Nephron progenitor cell (in vitro differentiated cells): ENCODE results near the gene KITLG.
A peak's percentile ranks its signal among the peaks of the same experiment; 100 is the strongest.

Experiments
- DNase-seq: peaks from one replicate; pipeline ENCODE4 v3.0.0; 2021
- H3K27ac Mint-ChIP-seq: 2 replicates; pipeline ENCODE4 v1.8.0; 2021; ENCODE audit warnings: mild to moderate bottlenecking, moderate library complexity, mixed read lengths
- H3K27me3 Mint-ChIP-seq: 2 replicates; pipeline ENCODE4 v1.8.0; 2021; ENCODE audit warnings: mild to moderate bottlenecking, low read depth, mixed read lengths; ENCODE audit not compliant: poor library complexity
- H3K36me3 Mint-ChIP-seq: 2 replicates; pipeline ENCODE4 v1.8.0; 2021; ENCODE audit warnings: low read depth, mixed read lengths
- H3K4me1 Mint-ChIP-seq: 2 replicates; pipeline ENCODE4 v1.8.0; 2021; ENCODE audit warnings: mixed read lengths
- H3K4me3 Mint-ChIP-seq: 2 replicates; pipeline ENCODE4 v1.8.0; 2021; ENCODE audit warnings: mild to moderate bottlenecking, moderate library complexity, mixed read lengths
- H3K9me3 Mint-ChIP-seq: 2 replicates; pipeline ENCODE4 v1.8.0; 2021; ENCODE audit warnings: mild to moderate bottlenecking, moderate library complexity, mixed read lengths
- TF ChIP-seq, protein P1 (sequence below): fragments of 200-600 bp; sonication (generic); IDR thresholded peaks from 2 replicates; pipeline ENCODE4 v1.5.0; 2021; ENCODE audit warnings: antibody characterized with exemption

The KITLG gene

DNA sequence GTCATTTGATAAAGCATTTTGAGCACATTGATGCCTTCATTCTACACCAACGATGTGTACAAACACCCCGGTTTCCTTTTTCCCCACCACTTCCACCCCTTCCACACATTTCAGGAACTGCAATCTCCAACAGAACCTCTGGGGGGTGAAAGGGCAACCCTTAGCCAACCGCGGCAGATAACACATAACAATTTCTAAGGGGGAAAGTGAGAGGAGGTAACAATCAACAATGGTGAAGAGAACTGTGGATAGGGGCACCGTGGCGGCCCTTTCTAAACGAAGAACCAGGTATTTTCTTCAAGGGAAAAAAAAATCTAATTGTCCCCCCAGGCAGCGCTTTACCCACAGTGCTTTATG is 1.1 kb downstream of the KITLG start:
- TF ChIP-seq, protein P1, sequence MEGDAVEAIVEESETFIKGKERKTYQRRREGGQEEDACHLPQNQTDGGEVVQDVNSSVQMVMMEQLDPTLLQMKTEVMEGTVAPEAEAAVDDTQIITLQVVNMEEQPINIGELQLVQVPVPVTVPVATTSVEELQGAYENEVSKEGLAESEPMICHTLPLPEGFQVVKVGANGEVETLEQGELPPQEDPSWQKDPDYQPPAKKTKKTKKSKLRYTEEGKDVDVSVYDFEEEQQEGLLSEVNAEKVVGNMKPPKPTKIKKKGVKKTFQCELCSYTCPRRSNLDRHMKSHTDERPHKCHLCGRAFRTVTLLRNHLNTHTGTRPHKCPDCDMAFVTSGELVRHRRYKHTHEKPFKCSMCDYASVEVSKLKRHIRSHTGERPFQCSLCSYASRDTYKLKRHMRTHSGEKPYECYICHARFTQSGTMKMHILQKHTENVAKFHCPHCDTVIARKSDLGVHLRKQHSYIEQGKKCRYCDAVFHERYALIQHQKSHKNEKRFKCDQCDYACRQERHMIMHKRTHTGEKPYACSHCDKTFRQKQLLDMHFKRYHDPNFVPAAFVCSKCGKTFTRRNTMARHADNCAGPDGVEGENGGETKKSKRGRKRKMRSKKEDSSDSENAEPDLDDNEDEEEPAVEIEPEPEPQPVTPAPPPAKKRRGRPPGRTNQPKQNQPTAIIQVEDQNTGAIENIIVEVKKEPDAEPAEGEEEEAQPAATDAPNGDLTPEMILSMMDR: peak; percentile 43
- H3K9me3 Mint-ChIP-seq: no peaks in the 10 kb centered on the region
- H3K27me3 Mint-ChIP-seq: peaks cover 11% of the 10 kb centered on the region
- peaks cover 61% of the 10 kb centered on the region for H3K4me1 Mint-ChIP-seq
- peak overlapping the region; percentile 91 for H3K4me3 Mint-ChIP-seq
- peak; percentile 33 for DNase-seq
- no peak overlapping the region for H3K27ac Mint-ChIP-seq
- no peaks in the 10 kb centered on the region for H3K36me3 Mint-ChIP-seq

DNA sequence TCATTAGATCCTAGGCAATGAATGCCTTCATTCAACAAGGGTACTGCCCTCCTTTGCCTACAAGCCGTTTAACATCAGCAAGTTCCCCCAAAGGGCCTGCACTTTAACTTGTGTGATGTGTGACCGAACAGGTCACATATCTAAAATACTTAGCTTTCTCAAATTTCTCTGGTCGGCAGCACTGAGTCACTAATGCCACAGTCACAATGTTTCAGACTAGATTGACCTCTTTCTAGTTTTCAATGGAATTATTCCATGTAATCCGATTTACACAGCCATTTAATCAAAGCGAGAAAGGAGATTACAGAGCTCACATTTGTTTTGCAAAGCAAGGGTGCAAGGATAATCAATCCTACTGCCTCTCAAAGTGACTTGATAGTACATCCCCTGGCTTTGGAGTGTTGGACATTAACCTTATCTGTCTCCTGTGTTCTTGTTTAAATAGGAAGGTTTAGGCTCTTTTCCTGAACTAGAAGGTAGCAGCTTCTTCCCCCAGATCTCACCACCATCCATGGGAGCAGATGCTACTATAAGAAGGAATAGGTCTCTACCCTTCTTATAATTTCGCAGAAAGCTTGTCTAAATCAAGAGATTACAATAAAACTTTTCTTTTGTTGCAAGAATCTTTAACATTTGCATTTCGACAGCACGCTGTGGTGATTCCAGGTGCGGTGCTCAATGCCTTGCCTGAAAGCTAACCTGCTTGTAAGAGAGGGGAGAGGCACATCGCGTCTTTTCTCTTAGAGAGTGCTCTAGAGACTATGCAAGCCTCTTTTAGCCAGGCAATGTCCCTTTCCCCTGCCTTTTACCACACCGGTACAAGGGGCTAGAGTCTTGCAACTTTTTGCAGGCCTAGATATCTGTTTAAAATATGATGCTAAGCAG is 1.8 kb downstream of the KITLG start:
- peaks cover 14% of the 10 kb centered on the region for H3K27me3 Mint-ChIP-seq
- peaks cover 66% of the 10 kb centered on the region for H3K4me1 Mint-ChIP-seq
- H3K4me3 Mint-ChIP-seq: peak overlapping the region; percentile 91
- H3K36me3 Mint-ChIP-seq: no peaks in the 10 kb centered on the region
- DNase-seq: peak; percentile 13
- H3K27ac Mint-ChIP-seq: no peak overlapping the region
- H3K9me3 Mint-ChIP-seq: no peaks in the 10 kb centered on the region
- TF ChIP-seq, protein P1: no peak

DNA sequence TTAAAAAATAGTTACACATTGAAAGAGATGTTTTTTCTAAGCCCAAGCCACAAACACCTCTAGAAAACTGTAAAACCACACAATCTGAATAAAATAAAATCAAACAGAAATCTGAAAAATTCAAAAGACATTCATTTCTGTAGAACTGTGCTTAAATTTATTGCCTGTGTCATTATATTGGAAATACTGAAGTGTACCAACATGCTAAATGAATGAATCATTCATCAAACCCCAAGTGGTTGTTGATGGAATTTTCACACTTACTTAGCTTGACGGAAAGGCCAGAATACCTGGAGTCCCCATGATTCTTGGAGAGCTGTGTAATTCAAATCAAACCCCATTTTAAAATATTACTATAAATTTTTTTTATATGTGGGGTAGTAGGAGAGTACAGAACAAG is 2.7 kb downstream of the KITLG start:
- TF ChIP-seq, protein P1: peak; percentile 28
- H3K36me3 Mint-ChIP-seq: no peaks in the 10 kb centered on the region
- H3K4me3 Mint-ChIP-seq: peak overlapping the region; percentile 25
- H3K27me3 Mint-ChIP-seq: peaks cover 14% of the 10 kb centered on the region
- H3K4me1 Mint-ChIP-seq: peaks cover 75% of the 10 kb centered on the region
- no peak for DNase-seq
- H3K27ac Mint-ChIP-seq: no peak overlapping the region
- H3K9me3 Mint-ChIP-seq: no peaks in the 10 kb centered on the region

DNA sequence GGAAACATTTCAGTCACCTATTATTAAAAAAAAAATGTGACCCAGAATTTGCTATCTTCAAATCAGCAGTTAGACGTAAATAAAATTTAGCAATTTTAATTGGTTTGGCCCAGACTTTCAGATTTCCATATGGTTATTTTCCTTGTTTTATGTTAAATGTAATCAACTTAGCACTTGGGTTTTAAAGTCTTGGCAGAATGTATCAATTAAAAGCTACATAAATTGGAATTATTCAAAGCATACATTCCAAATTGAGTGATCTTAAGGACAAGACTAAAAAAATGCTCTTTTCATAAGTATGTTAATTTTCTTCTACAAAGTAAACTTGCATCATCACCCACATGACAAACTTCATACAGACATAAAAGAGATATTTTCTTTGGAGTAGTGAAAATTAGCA is 3.4 kb downstream of the KITLG start:
- Mint-ChIP-seq H3K27me3 (peaks cover 14% of the 10 kb centered on the region), H3K9me3 (no peaks in the 10 kb centered on the region), H3K4me1 (peaks cover 78% of the 10 kb centered on the region), H3K36me3 (no peaks in the 10 kb centered on the region), H3K4me3 (no peak overlapping the region), H3K27ac (no peak overlapping the region)
- DNase-seq: no peak
- TF ChIP-seq, protein P1: no peak

DNA sequence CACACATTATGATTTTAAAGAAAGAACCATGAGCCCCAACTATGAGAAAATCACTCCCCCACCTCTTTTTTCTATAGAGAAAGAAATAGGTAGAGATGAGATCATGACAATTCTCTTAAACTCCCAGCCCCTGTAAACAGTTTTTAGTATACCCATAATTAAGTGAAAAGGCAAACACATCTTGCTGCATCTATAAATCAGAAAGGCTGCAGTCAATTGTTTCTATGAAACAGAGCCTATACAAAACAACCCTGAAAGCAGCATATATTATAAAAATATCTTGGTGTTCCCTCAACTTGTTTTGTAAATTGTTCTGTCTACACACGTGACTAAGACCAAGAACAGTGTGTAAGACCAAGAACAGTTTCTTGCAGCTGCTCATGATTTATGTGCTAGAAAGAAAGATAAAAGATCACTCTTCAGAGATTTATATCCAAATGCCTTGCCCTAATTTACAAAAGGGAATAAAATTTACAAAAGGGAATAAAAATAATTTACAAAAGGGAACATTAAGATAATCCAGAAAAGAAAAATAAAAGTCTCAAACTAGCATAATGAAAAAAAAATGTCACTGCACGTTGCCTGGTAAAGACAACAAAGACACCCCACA is 4.8 kb downstream of the KITLG start:
- no peaks in the 10 kb centered on the region for H3K36me3 Mint-ChIP-seq

More for the DNA sequence above, 4.8 kb downstream of the KITLG start:
- Mint-ChIP-seq H3K4me1 (peaks cover 77% of the 10 kb centered on the region), H3K4me3 (no peak overlapping the region), H3K27me3 (peaks cover 14% of the 10 kb centered on the region), H3K27ac (no peak overlapping the region), H3K9me3 (no peaks in the 10 kb centered on the region)
- DNase-seq: no peak
- TF ChIP-seq, protein P1: no peak
